Mesenchymal stem cell (in vitro differentiated cells and primary cell): Measurements from ENCODE around the gene MYH9.
"Not testable (repeated sequence)": the region's sequence is repeated elsewhere in the genome, so short reads cannot be mapped to it uniquely, and the experiment has no call there.

Source experiments
- DNase-seq: peaks from one replicate; pipeline ENCODE4 v3.0.0-alpha.2; 2013
- H2AFZ ChIP-seq: one replicate; pipeline ENCODE4 v1.6.1; 2013; ENCODE audit warnings: low read depth, mild to moderate bottlenecking, control low read depth, inconsistent platforms, low read length, moderate library complexity
- H2AK5ac ChIP-seq: 2 replicates; pipeline ENCODE4 v1.6.1; 2013; ENCODE audit warnings: low read length, moderate library complexity, mild to moderate bottlenecking, inconsistent platforms; ENCODE audit not compliant: severe bottlenecking
- H2BK120ac ChIP-seq: one replicate; pipeline ENCODE4 v1.6.1; 2013; ENCODE audit warnings: low read depth, mild to moderate bottlenecking, inconsistent platforms, low read length, moderate library complexity
- H2BK12ac ChIP-seq, 2 experiments: one replicate each; pipeline ENCODE4 v1.6.1; 2013; ENCODE audit warnings: inconsistent platforms in 2 of 2, low read length in 2 of 2, mild to moderate bottlenecking in 2 of 2, moderate library complexity in 2 of 2, control low read depth in 1 of 2
- H2BK15ac ChIP-seq: one replicate; pipeline ENCODE4 v1.6.1; 2013; ENCODE audit warnings: mild to moderate bottlenecking, low read depth, inconsistent platforms; ENCODE audit not compliant: poor library complexity, severe bottlenecking
- H2BK5ac ChIP-seq: 2 replicates; pipeline ENCODE4 v1.6.1; 2013; ENCODE audit warnings: low read depth, mild to moderate bottlenecking, low read length, control low read depth, inconsistent platforms; ENCODE audit not compliant: poor library complexity, severe bottlenecking
- H3K14ac ChIP-seq, 2 experiments: one replicate each; pipeline ENCODE4 v1.6.1; 2013; ENCODE audit warnings: inconsistent platforms in 2 of 2, low read length in 2 of 2, control low read depth in 1 of 2, mild to moderate bottlenecking in 1 of 2, moderate library complexity in 1 of 2
- H3K18ac ChIP-seq, 2 experiments: one replicate each; pipeline ENCODE4 v1.6.1; 2013; ENCODE audit warnings: inconsistent platforms in 2 of 2, low read length in 2 of 2, control low read depth in 1 of 2, low read depth in 1 of 2, mild to moderate bottlenecking in 1 of 2
- H3K23ac ChIP-seq, 2 experiments: one replicate each; pipeline ENCODE4 v1.6.1; 2013; ENCODE audit warnings: inconsistent platforms in 2 of 2, low read length in 2 of 2, mild to moderate bottlenecking in 2 of 2, moderate library complexity in 2 of 2, control low read depth in 1 of 2
- H3K27ac ChIP-seq: 2 replicates; pipeline ENCODE4 v1.5.1; 2013; ENCODE audit warnings: mild to moderate bottlenecking, moderate library complexity, low read length, control low read depth, inconsistent platforms; ENCODE audit not compliant: poor library complexity, severe bottlenecking
- H3K27me3 ChIP-seq, 2 experiments: 2 replicates each; pipeline versions ENCODE4 v1.6.1 to v1.7.0; 2013; ENCODE audit warnings: low read length in 2 of 2, mild to moderate bottlenecking in 2 of 2, moderate library complexity in 2 of 2, control low read depth in 1 of 2, inconsistent platforms in 1 of 2; ENCODE audit not compliant: control insufficient read depth in 1 of 2, insufficient read depth in 1 of 2
- H3K36me3 ChIP-seq, 2 experiments: 2 replicates each; pipeline versions ENCODE4 v1.6.1 to v1.7.0; 2013; ENCODE audit warnings: low read length in 2 of 2, control low read depth in 1 of 2, inconsistent platforms in 1 of 2, low read depth in 1 of 2, mild to moderate bottlenecking in 1 of 2; ENCODE audit not compliant: insufficient read depth in 2 of 2, control insufficient read depth in 1 of 2
- H3K4ac ChIP-seq, 2 experiments: one replicate each; pipeline ENCODE4 v1.6.1; 2013; ENCODE audit warnings: inconsistent platforms in 2 of 2, low read length in 2 of 2, mild to moderate bottlenecking in 2 of 2, moderate library complexity in 2 of 2, control low read depth in 1 of 2, low read depth in 1 of 2
- H3K4me1 ChIP-seq: 2 replicates; pipeline ENCODE4 v1.6.1; 2013; ENCODE audit warnings: low read depth, low read length, control low read depth; ENCODE audit not compliant: control insufficient read depth, insufficient read depth
- H3K4me2 ChIP-seq: 2 replicates; pipeline ENCODE4 v1.6.1; 2013; ENCODE audit warnings: low read length, mild to moderate bottlenecking, inconsistent platforms; ENCODE audit not compliant: poor library complexity, severe bottlenecking
- H3K4me3 ChIP-seq, 2 experiments: 2 replicates each; pipeline versions ENCODE4 v1.5.1 to v1.7.0; 2013; ENCODE audit warnings: low read length in 2 of 2, mild to moderate bottlenecking in 2 of 2, control low read depth in 1 of 2, low read depth in 1 of 2; ENCODE audit not compliant: insufficient read depth in 1 of 2
- H3K79me1 ChIP-seq: replicated peaks from 2 replicates; pipeline ENCODE4 v1.6.1; 2013; ENCODE audit warnings: mild to moderate bottlenecking, control low read depth, low read length, inconsistent platforms; ENCODE audit not compliant: poor library complexity, severe bottlenecking
- H3K9ac ChIP-seq: 2 replicates; pipeline ENCODE4 v1.7.0; 2013; ENCODE audit warnings: mild to moderate bottlenecking, low read length, moderate library complexity
- H3K9me3 ChIP-seq: 2 replicates; pipeline ENCODE4 v1.7.0; 2013; ENCODE audit warnings: mild to moderate bottlenecking, low read length; ENCODE audit not compliant: control insufficient read depth
- H4K8ac ChIP-seq: one replicate; pipeline ENCODE4 v1.6.1; 2013; ENCODE audit warnings: inconsistent platforms, mild to moderate bottlenecking, low read length, moderate library complexity
- H4K91ac ChIP-seq: one replicate; pipeline ENCODE4 v1.6.1; 2013; ENCODE audit warnings: mild to moderate bottlenecking, low read length, inconsistent platforms
- WGBS: methylation state at CpG from one replicate; pipeline ENCODE4 v1.1.7; 2013; ENCODE audit warnings: mixed read lengths; 5-methylcytosine and 5-hydroxymethylcytosine counted together

The MYH9 gene

GRCh38 chr22:36292823-36293530, 94.8 kb downstream of the MYH9 start:
- 98% methylated on average over 17 of the region's 17 CpGs for WGBS
- Histone ChIP-seq H3K4me1 (peaks cover 8% of the 10 kb centered on the region), H3K27me3 (no peaks in the 10 kb centered on the region), H2AFZ (no peak overlapping the region), H3K14ac (no peak overlapping the region), H3K9me3 (no peaks in the 10 kb centered on the region), H3K36me3 (peaks cover 84 to 85% of the 10 kb centered on the region in 2 experiments), H2AK5ac (no peak overlapping the region), H3K27ac (no peak overlapping the region), H3K18ac (no peak overlapping the region), H3K4ac (no peak overlapping the region), H3K23ac (no peak overlapping the region), H4K91ac (no peak overlapping the region), H2BK15ac (no peak overlapping the region), H4K8ac (no peak overlapping the region), H3K4me3 (no peak overlapping the region), H3K79me1 (peaks cover 28% of the 10 kb centered on the region), H3K9ac (no peak overlapping the region), H2BK120ac (no peak overlapping the region), H2BK12ac (no peak overlapping the region), H3K4me2 (no peak overlapping the region), H2BK5ac (no peak overlapping the region)
- DNase-seq: no peak

GRCh38 chr22:36291831-36292740, 95.7 kb downstream of the MYH9 start:
- Histone ChIP-seq H3K14ac (no peak overlapping the region), H2AFZ (no peak overlapping the region), H2BK12ac (no peak overlapping the region), H2BK5ac (no peak overlapping the region), H2BK15ac (no peak overlapping the region), H3K9me3 (no peaks in the 10 kb centered on the region), H3K23ac (no peak overlapping the region), H4K91ac (no peak overlapping the region), H3K18ac (no peak overlapping the region), H3K36me3 (peaks cover 83% of the 10 kb centered on the region in 2 experiments), H3K4me1 (peaks cover 6% of the 10 kb centered on the region), H3K27ac (peak overlapping the region; percentile 26), H2BK120ac (no peak overlapping the region), H3K4me3 (no peak overlapping the region), H3K79me1 (peaks cover 31% of the 10 kb centered on the region), H3K9ac (no peak overlapping the region), H3K4me2 (no peak overlapping the region), H3K4ac (no peak overlapping the region), H2AK5ac (no peak overlapping the region), H3K27me3 (no peaks in the 10 kb centered on the region), H4K8ac (no peak overlapping the region)
- DNase-seq: no peak
- WGBS: 96% methylated on average over 29 of the region's 29 CpGs

- not testable (repeated sequence) for H3K27ac ChIP-seq, H3K14ac ChIP-seq, H3K27me3 ChIP-seq, H2BK12ac ChIP-seq, H4K8ac ChIP-seq, H2AFZ ChIP-seq, H3K23ac ChIP-seq, H2BK15ac ChIP-seq, H3K4me3 ChIP-seq, H2BK120ac ChIP-seq, H3K4me2 ChIP-seq, H2AK5ac ChIP-seq, H3K9ac ChIP-seq, H3K9me3 ChIP-seq, H3K18ac ChIP-seq, H2BK5ac ChIP-seq, H4K91ac ChIP-seq, DNase-seq, H3K4ac ChIP-seq
- peaks cover 82 to 83% of the 10 kb centered on the region in 2 experiments for H3K36me3 ChIP-seq
- H3K4me1 ChIP-seq: peaks cover 15% of the 10 kb centered on the region
- WGBS: 100% methylated on average over 2 of the region's 40 CpGs
- H3K79me1 ChIP-seq: peaks cover 31% of the 10 kb centered on the region
Observed at GRCh38 chr22:36290391-36291075, 97.2 kb downstream of the MYH9 start.

GRCh38 chr22:36289948-36290371, 97.8 kb downstream of the MYH9 start:
- H2AFZ ChIP-seq, H3K4me2 ChIP-seq, H3K4me3 ChIP-seq, H2BK120ac ChIP-seq, H3K4ac ChIP-seq, H2AK5ac ChIP-seq, H3K27ac ChIP-seq, H3K9me3 ChIP-seq, H3K27me3 ChIP-seq, H3K23ac ChIP-seq, H3K14ac ChIP-seq, H3K9ac ChIP-seq, H2BK15ac ChIP-seq, H4K8ac ChIP-seq, H2BK5ac ChIP-seq, H4K91ac ChIP-seq, H2BK12ac ChIP-seq, H3K18ac ChIP-seq, DNase-seq: not testable (repeated sequence)
- 90% methylated on average over 7 of the region's 11 CpGs for whole genome bisulfite sequencing
- Histone ChIP-seq H3K36me3 (peaks cover 82 to 83% of the 10 kb centered on the region in 2 experiments), H3K4me1 (peaks cover 20% of the 10 kb centered on the region), H3K79me1 (peaks cover 26% of the 10 kb centered on the region)
